Suppressor macrophage treated with lipopolysaccharide for 1 hour (primary cell): ENCODE results near the gene RNASE1.

Experiments
- DNase-seq, 3 donors: peaks; one replicate each; pipeline ENCODE4 v3.0.0-alpha.2; 2020 to 2022

The RNASE1 gene

DNA sequence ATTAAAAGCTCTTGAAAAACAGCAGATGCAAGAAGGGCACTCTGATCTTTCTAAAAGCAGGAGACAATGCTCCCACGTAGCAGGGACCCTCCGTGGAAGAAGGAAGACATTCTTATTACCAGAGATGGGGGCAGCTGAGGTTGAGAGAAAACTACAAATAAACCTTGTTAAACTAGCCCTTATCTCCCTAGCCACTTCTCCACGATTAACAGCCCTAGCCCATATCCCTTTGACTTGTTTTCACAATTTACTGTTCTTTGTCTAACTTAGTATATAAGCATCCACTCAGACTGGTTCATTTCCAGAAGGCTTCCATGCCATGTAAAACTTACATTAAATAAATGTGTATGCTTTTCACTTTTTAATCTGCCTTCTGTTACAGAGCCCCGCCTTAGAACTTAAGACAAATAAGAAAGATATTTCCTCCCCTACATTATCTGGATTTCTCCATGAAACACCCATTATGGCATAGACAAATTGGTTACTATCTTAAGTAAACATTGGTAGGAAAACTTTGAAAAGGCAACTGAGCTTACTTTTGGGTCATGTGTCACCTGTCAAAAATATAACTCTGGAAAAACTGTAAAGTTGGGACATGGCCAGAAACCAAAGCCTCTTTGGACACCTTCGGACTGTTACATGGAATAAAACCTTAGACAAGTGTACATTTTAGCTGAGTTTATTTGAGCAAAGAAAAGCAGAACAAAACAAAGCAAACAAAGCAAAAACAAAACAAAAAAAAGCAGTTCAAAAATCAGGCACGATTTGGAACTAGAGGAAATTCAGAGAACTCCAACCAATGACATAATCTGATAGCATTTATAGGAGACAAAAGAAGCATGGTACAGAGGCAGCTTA is 4.9 kb upstream of the RNASE1 start:
- DNase-seq = peak in 1 of 3 donors; percentile 33

DNA sequence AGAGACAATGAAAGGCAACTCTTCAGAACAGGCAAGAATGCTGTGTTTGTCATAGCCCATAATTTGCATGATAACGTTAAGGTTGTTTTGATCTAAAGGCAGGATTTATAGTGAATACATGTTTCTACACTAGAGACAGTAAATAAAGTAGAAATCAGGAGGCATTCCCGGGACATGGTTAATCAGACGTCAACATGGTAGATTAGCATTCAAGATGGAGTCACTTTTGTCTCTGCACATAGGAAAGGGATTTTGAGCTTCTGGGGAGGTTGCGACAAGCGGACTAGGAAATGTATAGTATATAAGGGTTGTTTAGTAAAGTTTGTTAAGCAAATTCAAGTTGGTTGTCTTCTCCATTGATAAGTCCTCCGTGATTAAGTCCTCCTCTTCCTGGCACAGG is 2.8 kb upstream of the RNASE1 start:
- DNase-seq = no peak

DNA sequence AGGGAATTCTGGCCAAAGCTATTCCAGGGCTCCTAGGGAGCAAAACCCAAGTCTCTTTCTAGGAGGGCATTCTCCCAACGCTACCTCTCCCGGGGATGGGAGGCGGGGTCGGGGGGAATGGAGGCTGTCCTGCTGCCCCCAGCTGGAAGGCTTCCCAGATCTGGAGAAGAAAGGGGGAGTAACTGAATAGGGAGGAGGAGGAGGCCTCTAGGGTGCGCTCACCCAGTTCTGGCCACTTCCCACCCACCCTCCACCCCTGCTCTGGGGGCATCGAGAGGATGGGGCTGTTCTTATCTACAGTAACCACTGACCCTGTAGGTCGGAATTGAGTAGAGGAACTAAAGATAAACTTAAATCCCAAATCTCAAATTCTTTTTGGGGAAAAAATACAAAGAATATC is 579 bp upstream of the RNASE1 start:
- no peak for DNase-seq

DNA sequence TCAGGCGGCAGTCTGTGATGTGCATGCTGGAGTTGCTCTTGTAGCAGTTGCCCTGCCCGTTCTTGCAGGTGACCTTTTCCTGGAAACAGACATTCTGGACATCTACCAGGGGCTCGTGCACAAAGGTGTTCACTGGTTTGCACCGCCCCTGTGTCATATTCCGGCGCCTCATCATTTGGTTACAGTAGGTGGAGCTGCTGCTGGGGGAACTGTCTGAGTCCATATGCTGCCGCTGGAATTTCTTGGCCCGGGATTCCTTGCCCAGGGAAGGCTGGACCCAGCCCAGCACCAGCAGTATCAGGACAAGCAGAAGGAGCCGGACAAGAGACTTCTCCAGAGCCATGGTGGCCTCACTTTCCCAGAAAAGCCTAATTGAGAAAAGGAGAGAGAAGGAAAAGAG is 918 bp downstream of the RNASE1 start:
- DNase-seq = no peak

DNA sequence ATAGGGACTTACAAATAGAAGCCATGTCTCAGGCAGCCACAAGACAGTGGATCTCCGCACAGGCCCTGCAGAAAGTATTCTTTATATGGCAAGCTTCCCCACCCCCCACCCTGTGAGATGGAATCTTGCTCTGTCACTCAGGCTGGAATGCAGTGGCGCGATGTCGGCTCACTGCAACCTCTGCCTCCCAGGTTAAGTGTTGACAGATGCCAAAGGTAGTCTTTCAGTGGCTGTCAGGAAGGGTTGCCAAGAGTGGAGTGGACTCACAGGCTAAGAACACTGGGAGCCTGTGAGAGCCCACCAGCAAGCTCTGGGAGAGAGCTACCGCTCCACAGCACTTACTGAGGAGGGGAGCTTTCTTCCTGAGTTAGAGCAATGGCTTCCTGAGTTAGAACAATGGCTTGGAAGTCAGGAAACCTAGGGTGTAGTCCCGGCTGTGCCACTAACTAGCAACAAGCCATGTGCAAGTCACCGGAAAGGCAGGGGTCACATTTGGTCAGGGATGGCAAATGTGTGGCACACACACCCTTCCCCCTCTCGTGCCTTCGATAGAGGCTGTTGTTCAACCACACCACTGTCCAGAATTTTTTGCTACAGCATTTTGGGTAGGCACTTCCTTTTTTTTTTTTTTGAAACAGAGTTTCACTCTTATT is 2.6 kb downstream of the RNASE1 start:
- peak; percentile 46 to 63 (median 61) for DNase-seq

DNA sequence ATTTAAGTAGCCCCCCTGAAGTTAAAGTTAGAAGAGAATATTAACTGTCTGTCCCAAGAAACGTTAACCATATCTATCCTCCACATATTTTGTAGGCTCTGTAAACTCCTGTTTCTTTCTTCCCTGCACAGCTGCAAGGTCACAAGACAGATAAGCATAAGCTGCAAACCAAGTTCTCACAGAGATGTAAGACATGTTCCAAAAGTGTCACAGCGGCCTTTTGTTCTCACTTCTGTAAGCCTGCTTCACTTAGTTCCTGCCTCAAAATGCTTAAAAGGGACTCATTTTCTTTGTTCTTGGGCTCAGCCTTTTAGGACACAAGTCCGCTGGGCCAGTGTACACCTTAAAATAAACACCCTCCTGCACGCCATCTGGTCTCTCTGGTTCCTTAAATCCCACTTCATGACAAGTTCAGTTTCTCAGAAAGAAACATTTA is 3.2 kb downstream of the RNASE1 start:
- no peak for DNase-seq

DNA sequence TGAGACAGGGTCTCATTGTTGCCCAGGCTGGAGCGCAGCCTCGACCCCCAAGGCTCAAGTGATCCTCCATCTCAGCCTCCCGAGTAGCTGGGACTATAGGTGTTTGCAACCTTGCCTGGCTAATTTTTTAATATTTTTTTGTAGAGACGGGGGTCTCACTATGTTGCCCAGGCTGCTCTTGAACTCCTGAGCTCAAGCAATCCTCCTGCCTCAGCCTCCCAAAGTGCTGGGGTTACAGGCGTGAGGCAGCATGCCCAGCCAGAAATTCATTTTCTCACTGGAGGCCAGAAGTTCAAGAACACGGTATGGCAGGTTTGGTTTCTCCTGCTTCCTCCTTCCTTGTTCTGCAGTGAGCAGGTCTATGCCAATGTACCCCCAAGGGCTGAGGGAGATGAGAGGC is 3.7 kb downstream of the RNASE1 start:
- no peak for DNase-seq

DNA sequence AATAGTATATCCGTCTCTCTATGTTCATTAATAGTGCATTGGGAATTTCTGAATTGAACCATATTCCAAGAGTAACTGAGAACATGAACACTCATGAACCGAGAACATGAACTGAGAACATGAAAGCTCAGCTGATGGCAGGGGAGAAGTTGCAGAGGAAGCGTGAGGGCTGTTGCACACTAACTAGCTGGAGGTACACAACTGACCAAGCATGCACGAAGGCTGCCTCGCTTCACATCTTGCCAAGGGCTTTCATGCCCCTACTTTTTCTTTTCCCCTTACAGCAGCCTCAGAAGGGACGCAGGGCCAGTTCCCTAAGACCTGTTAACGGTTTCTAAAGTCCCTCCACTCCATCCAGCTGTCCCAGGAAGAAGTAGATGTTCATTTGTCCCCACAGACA is 4.3 kb downstream of the RNASE1 start:
- DNase-seq = no peak

DNA sequence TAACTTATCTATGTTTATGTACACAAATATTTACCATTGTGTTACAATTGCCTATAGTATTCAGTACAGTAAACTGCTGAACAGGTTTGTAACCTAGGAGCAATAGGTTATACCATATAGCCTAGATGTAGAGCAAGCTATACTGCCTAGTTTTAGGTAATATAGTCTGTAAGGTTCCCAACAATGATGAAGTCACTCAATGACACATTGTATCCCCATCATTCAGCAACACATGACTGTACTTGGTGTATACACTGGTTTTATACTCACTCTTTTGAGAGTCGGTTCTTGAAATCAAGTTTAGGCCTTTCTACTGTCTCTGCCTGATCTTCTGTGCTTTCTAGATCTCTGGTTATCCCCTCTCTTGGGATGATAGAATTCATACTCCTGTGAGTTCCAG is 5.5 kb downstream of the RNASE1 start:
- peak; percentile 51 to 86 (median 81) for DNase-seq

DNA sequence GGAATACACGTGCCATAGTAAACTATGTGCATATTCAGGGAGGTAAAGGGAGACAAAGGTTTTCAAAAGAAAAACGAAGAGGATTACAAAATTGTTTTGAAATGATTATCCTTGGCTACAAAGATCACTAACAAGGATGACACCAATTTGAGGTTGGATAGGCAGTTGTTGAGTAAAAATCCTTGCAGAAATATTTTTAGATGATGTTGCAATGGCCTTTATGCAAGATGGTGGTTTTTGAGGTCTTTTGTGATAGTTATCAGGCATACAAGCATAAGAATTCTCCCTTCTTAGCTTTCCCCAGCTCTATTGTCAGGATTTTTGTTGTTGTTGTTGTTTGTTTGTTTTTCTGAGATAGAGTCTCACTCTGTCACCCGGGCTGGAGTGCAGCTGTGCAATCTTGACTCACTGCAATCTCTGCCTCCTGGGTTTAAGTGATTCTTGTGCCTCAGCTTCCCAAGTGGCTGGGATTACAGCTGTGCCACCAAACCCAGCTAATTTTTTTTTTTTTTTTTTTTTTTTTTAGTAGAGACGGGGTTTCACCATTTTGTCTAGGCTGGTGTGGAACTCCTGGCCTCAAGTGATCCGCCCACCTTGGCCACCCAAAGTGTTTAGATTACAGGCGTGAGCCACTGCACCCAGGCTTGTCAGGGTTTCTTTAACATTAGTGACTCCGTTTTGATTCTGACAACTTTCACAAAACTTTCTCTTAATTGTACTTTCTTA is 7.8 kb downstream of the RNASE1 start:
- DNase-seq = peak; percentile 65 to 87 (median 84)

DNA sequence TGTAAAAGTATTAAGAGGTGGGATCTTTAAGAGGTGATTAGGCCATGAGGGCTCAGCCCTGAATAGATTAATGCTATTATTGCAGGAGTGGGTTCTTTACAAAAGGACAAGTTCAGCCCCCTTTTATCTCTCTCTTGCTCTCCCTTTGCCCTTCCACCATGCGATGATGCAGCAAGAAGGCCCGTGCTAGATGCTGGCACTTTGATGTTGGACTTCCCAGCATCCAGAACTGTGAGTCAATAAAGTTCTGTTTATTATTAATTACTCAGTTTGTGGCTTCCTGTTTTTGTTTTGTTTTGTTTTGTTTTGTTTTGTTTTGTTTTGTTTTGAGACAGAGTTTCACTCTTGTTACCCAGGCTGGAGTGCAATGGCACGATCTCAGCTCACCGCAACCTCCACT is 10.1 kb downstream of the RNASE1 start:
- peak; percentile 55 to 68 (median 66) for DNase-seq

DNA sequence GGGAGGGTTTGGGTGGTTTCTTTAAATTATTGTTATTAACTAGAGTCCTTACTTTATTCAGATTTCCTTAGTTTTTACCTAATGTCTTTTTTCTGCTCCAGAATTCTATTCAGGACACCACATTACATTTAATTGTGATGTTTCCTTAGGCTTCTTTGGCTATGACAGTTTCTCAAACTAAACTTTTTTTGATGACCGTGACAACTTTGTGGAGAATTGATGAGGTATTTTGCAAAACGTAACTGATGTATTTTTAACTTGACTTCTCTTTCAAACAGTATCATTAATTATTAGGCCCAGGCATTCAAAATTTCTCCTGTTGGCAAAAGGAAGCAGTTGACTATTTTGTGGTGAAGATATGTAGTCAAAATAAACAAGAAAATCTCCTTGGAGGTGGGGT is 11.0 kb downstream of the RNASE1 start:
- no peak for DNase-seq

DNA sequence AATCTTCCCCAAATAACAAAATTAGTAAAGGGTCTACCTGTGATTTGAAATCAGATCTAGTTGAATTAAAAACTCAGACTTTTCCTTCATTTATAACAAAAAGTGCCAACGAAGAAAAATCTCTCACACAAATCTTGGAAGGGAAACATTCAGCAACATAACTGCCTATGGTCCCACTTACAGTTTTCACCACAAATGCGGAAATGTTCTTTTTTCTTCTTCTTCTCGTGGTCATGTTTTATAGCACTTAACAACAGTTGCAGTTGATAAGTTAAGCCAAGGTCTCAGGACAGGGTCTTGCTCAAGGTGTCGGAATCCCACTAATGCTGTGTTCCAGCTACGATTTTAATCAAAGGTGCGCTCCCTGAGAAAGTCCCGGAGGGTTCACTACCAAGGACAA is 11.5 kb downstream of the RNASE1 start:
- DNase-seq = no peak

DNA sequence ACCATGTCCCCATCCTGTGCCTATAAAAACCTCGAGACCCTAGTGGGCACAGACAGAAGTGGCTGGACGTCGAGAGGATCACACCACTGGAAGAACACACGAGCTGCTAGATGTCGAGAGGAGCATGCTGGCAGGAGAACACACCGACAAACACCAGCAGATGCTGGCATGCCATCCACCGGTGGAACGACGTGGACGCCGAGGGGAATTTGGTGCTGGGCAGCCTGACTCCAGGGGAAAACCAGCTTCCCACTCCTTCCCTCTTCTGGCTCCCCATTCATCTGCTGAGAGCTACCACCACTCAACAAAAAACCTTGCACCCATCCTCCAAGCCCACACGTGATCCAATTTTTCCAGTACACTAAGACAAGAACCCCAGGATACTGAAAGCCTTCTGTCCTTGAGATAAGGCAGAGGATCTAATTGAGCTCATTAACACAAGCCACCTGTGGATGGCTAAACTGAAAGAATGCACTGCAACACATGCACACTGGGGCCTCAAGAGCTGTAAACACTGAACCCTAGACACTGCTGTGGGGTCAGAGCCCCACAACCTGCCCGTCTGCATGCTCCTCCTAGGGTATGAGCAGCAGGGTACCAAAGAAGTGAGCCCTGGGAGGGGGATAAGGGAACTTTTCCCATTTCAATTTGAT is 12.1 kb downstream of the RNASE1 start:
- peak in 2 of 3 donors; percentile 65 to 70 for DNase-seq

DNA sequence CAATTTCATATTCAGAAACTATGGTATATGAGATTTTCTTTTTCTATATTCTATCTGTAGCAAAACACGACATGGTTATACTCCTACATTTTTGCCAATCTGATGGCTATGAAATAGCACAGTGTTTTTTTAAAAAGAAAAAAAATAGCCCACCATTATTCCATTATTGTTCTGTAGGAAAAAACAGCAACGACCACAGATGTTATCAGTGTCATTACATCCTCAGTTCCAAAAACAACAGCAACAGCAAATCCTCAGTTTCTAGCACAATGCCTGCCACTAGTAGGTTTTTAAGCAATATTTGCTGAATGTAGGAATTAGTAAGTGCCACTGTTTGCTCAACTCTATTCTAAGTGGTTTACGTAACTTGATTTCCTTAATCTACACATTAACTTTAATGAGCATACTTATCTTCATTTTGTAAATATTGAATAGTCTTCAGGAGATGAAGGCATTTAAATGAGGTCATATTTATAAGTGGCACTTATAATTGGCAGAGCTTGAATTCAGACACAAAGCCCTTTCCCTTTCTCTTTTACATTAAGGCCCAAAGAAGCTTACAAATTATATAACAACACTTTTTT is 13.3 kb downstream of the RNASE1 start:
- no peak for DNase-seq

DNA sequence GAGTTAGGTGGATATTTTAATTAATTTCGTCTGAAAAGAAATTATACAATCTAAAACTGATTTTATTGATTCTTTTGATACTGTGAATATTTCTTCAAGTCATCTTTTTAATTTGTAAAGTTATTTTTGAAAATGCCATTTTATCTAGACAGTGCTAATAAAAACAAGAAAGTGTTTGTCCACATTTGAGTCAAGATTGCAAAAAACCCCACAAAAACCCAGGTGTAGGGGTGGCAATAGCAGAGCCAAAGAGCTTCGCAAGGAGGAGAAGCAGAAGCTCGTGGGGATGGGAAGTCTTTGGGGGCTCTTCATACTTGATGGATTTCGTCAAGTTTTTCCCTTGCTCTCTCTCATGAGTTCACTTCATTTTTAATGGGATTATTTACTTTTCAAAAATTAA is 15.6 kb downstream of the RNASE1 start:
- no peak for DNase-seq

DNA sequence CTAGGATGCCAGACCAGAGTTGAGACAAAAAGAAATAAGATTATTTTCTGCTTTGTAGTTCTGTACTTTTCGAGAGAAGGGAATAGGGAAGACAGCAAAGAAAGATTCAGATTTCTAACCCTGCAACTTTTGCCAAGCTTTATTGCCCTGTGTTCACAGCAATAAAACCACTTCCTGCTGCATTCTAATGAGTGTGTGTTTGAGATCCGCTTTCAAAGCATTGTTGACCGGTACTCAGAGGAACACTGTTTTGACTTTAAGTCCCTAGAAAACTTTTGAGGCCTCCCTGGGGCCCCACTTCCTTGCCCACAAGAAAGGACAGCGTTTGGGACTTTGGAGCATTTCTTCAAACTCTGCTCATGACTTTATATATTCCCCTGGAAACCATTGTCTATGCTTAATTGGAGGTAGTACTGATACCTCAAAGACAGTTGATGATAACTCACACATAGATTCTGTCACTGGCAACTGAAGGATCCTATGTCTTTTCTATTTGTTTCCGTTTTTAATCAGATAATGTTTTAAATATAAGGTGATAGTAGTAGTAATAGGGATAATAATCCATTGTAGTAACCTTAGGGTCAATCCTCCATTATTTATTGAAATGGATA is 20.3 kb downstream of the RNASE1 start:
- peak in 1 of 3 donors; percentile 47 for DNase-seq

DNA sequence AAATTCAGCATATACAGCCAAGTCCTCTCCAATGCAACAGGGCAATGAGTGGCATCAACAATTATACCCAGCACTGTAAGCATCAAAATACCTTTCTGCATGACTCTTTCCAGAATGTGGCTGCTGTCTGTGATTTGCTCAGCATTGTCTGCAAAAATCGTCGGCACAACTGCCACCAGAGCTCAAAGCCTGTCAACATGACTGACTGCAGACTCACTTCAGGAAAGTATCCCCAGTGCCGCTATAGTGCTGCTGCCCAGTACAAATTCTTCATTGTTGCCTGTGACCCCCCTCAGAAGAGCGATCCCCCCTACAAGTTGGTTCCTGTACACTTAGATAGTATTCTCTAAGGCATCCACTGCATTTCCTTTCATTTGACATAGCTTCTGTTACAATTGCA is 20.8 kb downstream of the RNASE1 start:
- no peak for DNase-seq

DNA sequence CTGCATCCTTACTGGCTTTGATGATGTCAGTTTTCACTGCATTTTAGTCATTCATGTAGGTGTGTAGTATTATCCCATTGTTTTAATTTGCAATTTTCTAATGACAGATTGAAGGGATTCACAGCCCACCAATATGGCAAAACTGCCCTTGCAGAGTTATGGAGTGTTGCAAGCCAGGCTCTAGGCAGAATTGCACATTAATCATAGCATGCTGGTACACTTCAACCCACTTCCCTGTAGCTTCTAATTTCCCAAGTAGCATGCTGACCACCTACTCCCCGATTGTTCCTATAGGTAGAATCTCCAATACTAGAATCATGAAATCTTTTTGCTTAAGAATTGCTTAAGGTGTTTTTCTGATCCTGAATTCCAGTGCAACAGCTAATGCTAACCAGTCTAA is 26.7 kb downstream of the RNASE1 start:
- peak; percentile 38 to 57 (median 51) for DNase-seq

DNA sequence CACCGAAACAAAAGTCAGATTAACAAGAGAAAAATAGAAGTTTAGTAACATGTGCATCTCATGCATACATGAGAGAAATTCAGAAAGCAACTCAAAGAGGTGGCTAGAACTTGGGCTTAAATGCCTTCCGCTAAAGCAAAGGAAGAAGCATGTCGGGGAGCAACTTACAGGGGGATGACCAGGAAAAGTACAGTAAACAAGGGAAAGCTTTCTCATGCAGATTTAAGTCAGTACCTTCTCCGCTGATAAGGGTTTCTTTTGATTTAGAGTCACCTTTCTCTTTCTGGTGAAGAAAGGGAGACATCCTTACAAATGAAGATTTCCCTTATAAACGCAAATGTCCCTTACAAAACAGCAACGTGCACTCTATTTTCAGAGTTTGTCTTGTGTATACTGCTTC is 27.6 kb downstream of the RNASE1 start:
- DNase-seq = no peak

DNA sequence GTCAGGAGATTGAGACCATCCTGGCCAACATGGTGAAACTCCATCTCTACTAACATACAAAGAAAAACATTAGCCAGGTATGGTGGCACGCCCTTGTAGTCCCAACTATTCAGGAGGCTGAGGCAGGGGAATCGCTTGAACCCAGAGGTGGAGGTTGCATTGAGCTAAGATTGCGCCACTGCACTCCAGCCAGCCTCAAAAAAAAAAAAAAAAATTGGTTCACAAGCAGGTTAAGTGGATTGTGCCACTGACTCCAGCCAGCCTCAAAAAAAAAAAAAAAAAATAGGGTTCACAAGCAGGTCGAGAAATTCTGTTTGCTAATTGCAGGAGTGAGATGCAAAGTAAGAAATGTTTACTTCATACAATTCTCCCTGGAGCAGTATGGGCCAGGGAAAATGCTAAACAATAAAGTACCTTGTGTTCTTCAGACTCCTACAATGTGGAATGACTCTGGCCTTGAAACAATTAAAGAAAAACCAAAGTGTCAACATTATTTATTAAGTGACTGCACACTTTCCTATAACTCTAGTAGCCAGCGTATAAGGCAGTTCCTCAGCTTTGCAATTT is 28.3 kb downstream of the RNASE1 start:
- DNase-seq = no peak

DNA sequence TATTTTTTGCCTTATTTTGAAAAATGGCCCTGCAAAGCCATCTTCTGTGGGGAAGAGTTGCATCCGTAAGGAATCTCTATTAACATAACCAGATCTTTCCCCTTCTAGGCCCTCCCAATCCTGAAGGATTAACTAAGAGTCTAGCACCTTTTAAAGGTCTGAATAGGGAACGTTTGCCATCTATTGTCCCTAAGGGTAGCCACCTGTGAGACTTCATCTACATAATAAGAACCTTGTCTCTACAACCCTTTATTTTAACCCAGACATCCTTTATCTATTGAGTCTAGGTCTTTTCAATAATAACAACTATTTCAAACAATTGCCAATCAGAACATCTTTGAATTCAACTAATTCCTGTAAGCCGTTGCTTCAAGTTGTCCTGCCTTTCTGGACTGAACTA is 30.0 kb downstream of the RNASE1 start:
- no peak for DNase-seq
